GM12874 (cell line): Measurements from ENCODE around the gene TRIL.

ENCODE experiments used
- TF ChIP-seq, protein P1 (sequence below): IDR thresholded peaks from 2 replicates; pipeline ENCODE4 v1.5.1; 2011; ENCODE audit warnings: low read depth, mild to moderate bottlenecking, control low read depth, low read length, moderate library complexity; ENCODE audit not compliant: insufficient read depth

TRIL gene

DNA sequence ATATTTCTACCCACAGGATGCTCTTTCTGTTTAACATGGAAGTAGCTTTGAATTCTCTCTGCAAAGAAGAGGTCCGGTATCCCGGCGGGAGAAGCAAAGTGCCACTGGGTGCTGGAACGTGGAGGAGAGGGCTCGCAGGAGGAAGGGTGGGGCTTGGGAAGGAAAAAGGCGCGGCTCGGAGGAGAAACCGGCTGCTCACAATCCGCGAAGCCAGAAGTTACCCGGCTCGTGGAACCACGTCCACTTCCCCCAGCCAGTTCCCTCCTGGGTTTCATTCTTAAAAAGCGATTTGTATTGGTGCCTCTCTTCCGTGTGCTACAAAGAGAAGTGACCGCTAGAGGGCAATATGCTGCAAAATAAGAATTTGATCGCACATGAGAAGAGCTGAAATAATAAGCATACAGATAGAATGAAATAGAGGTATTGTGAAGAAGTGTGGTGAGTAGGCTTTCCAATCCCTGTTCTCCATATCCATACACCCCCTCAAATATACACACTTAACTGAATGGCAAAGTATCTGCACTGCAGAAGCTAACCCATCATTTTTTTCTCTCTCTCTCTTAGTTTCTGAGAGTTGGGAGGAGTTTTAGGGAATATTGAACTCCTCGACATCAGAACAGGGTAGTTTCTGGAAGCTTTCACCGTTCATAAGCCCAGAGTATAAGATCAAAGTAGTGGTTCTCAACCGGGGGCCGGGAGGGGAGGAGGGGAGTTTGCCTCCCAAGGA, 31.1 kb downstream of the TRIL start:
- TF ChIP-seq, protein P1, sequence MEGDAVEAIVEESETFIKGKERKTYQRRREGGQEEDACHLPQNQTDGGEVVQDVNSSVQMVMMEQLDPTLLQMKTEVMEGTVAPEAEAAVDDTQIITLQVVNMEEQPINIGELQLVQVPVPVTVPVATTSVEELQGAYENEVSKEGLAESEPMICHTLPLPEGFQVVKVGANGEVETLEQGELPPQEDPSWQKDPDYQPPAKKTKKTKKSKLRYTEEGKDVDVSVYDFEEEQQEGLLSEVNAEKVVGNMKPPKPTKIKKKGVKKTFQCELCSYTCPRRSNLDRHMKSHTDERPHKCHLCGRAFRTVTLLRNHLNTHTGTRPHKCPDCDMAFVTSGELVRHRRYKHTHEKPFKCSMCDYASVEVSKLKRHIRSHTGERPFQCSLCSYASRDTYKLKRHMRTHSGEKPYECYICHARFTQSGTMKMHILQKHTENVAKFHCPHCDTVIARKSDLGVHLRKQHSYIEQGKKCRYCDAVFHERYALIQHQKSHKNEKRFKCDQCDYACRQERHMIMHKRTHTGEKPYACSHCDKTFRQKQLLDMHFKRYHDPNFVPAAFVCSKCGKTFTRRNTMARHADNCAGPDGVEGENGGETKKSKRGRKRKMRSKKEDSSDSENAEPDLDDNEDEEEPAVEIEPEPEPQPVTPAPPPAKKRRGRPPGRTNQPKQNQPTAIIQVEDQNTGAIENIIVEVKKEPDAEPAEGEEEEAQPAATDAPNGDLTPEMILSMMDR = peak; percentile 64

DNA sequence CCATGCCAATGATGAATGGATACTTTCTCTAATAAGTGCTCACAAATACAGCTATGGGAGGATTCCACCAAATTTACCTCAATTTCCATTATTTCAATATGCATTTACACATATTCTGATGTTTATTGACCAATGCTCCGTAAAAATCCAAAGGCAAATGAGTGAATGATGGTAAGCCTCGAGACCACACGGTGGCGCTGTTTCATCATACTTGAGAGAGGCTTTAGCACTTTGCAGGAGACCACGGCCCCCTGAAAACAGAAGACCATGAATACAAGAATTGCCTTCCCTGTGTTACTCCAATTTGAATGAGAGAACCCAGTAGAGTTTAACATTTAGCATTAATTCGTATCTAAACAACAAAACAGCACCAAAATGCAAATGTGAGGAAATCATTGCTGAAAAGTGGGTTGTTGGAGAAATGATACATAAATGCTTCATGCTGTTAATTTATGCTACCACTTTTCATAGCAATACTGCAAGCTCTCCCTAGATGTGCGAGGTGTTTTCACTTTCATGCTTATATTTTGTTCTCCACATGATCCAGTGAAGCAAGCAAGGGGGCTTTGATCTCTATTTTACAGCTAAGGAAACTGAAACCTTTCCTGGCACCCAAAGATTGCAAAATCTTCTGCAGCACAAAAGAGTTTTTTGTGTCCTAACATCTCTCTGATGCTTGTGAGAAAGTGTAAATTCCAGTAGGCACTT, 35.4 kb downstream of the TRIL start:
- TF ChIP-seq, protein P1 = peak; percentile 70

DNA sequence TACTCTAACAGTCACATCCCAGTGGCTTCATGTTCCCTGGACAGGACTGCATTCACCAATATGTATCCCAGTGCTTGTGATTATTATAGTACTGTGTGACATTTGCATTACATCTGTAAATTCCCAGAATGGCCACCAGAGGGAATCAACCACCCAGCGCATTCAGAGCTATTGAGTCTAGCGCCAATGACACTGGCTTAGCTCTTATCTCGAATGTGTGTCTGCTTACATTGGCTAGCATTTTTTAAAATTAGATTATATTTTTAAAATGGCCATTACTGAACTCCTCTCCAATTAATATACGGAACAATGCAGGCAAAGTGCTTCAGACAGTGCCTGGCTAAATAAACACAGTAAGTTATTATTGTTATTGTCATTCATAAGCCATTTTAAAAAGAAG, 36.3 kb downstream of the TRIL start:
- TF ChIP-seq, protein P1 = peak; percentile 72

DNA sequence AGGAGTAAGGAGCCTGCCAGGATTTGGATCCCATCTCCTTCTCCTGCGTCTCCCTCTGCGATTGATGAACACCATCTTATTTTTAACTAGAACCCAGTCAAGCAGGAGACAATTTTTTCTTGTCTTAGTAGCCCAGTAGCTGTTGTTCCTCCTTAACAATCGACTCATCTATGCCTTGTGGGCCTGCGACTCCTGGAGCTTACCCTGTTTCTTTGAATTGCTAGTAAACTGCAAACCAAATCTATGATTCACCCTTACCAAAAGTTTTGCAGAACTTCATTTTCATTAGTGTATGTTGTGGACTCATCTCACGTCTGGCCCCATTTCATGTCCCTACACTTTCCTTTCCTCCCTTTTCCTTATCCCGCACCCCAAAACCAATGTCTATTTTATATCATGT, 37.7 kb downstream of the TRIL start:
- TF ChIP-seq, protein P1 = no peak

DNA sequence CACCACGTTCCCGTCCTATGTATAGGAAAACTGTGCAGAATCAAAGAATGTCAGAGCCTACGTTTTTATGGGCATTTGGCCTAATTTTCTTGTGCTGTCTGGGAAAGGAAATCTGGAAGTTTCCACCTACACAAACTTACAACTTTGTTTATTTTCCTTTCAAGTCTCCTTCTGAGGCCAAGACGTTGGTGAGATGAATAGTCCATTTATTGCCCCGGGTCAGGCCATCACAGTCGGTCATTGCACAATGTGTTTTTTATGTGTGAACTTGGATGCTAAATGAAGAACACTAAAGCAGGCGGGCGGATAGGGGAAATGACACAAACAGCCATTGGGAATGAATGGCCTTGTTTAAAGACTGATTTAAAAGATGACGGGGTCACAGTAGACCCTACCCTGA, 38.6 kb downstream of the TRIL start:
- TF ChIP-seq, protein P1 = no peak

DNA sequence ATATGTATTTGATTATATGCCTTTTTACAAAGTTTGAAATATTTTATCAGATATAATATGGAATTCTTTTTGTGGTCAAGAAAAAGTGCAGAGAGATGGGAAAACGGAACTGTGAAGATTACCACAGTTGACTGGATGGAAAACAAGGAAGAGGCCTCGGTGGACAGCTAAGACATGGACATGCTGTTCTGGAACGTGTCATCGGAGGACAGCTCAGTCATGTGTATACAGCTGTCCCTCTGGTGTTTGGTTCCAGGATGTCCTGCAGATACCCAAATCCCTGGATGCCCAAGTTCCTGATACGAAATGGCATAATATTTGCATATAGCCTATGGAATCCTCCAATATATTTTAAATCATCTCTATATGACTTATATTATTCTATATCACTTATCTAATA, 49.4 kb downstream of the TRIL start:
- TF ChIP-seq, protein P1 = no peak

DNA sequence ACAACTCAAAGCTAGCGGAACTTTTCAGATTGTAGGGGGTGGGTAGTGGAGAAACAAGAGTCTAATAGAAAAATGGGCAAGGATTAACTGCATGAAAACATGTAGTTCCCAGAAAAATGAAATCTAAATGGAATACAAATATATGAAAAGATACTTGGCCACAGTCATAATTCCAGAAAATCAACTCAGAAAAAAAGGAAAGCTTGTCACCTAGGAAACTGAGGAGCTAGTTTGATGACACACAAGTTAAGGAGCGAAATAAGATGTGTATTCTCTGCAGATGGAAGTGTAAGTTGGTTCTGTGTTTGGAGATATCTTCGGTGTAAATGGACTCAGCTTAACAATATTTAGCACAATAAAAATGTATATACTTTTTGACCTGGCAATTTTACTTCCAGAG, 52.7 kb downstream of the TRIL start:
- TF ChIP-seq, protein P1 = no peak
